HepG2 (cell line): ENCODE data around the gene PAK2. TPM values are rescaled to one million over a fixed set of nuclear protein-coding genes. Genes with fewer than 3 reads are reported as not detected.
"Not testable (repeated sequence)": the region's sequence is repeated elsewhere in the genome, so short reads cannot be mapped to it uniquely, and the experiment has no call there.

Experiments
- ATAC-seq: fragments of 200-7000 bp; cut with Tn5 transposase; 3 replicates; pipeline ENCODE4 v1.9.1; 2020; ENCODE audit warnings: mild to moderate bottlenecking, moderate library complexity
- BruUV-seq: library from RNA; stranded (reverse); fragments of 400-500 nt; replicated peaks from 2 replicates; lab custom pipeline; 2021; lab: Mats Ljungman, UMichigan
- CTCF ChIA-PET: fragments of 300-600 bp; formaldehyde crosslinking; extraction: SDS; loops from one replicate; lab custom pipeline; 2021; ENCODE audit warnings: low total read pairs, inconsistent platforms, low intra/inter-chr PET ratio; lab: Yijun Ruan, JAX
- POLR2A ChIA-PET: fragments of 350-600 bp; sonication (Branson Sonifier 250); formaldehyde crosslinking; loops from one replicate; lab custom pipeline; 2020; ENCODE audit warnings: antibody characterized with exemption, inconsistent platforms; lab: Yijun Ruan, JAX
- DNase-seq: peaks from one replicate; pipeline ENCODE4 v3.0.0-alpha.2; 2015; ENCODE audit warnings: low spot score
- FAIRE-seq: peaks from 3 replicates; lab custom pipeline; 2011; peaks lifted over from hg19 to GRCh38; lab: Jason Lieb, UNC
- H2AFZ ChIP-seq: one replicate; pipeline ENCODE4 v1.6.1; 2011; ENCODE audit warnings: low read length, inconsistent platforms
- H3K27ac ChIP-seq: fragments of 300-600 bp; 3 replicates; pipeline ENCODE4 v1.8.0; 2011; ENCODE audit warnings: mixed run types, mild to moderate bottlenecking, mixed read lengths, low read length, inconsistent platforms; ENCODE audit not compliant: insufficient read depth; ENCODE audit errors: extremely low read length
- H3K27me3 ChIP-seq, 2 experiments: fragments of 200-600 bp in 1 of 2; 2 replicates in 1 of 2; 3 replicates in 1 of 2; pipeline versions ENCODE4 v1.6.0 to v1.8.0; 2011; ENCODE audit warnings: low read length in 2 of 2, mild to moderate bottlenecking in 2 of 2, moderate library complexity in 2 of 2, inconsistent platforms in 1 of 2; ENCODE audit not compliant: insufficient read depth in 2 of 2, control insufficient read depth in 1 of 2
- H3K36me3 ChIP-seq, 2 experiments: fragments of 200-600 bp in 1 of 2; replicated peaks in 1 of 2; 2 replicates in 1 of 2; 3 replicates in 1 of 2; pipeline versions ENCODE4 v1.5.1 to v1.8.0; 2011; ENCODE audit warnings: low read length in 2 of 2, inconsistent platforms in 1 of 2; ENCODE audit not compliant: insufficient read depth in 2 of 2, control insufficient read depth in 1 of 2
- H3K4me1 ChIP-seq: 2 replicates; pipeline ENCODE4 v1.5.1; 2012; ENCODE audit warnings: low read length, inconsistent platforms; ENCODE audit not compliant: insufficient read depth
- H3K4me2 ChIP-seq: 2 replicates; pipeline ENCODE4 v1.6.0; 2011; ENCODE audit warnings: low read depth, low read length, inconsistent platforms
- H3K4me3 ChIP-seq, 3 experiments: fragments of 200-600 bp in 1 of 3; sonication (generic), shearing (Covaris generic) in 1 of 3; replicated peaks in 1 of 3; 2 replicates each; pipeline ENCODE4 v1.5.1; 2011 to 2016; ENCODE audit warnings: low read length in 3 of 3, inconsistent platforms in 2 of 3, low read depth in 2 of 3, mild to moderate bottlenecking in 2 of 3, control low read depth in 1 of 3, mixed read lengths in 1 of 3; ENCODE audit not compliant: insufficient read depth in 1 of 3
- H3K79me2 ChIP-seq: one replicate; pipeline ENCODE4 v1.6.1; 2011; ENCODE audit warnings: low read length, inconsistent platforms; ENCODE audit not compliant: insufficient read depth
- H3K9ac ChIP-seq: 2 replicates; pipeline ENCODE4 v1.6.0; 2011; ENCODE audit warnings: mild to moderate bottlenecking, low read depth, low read length, inconsistent platforms; ENCODE audit not compliant: insufficient read depth
- H3K9me3 ChIP-seq: 2 replicates; pipeline ENCODE4 v1.5.1; 2012; ENCODE audit warnings: mild to moderate bottlenecking, low read length
- H4K20me1 ChIP-seq: 2 replicates; pipeline ENCODE4 v1.6.0; 2011; ENCODE audit warnings: inconsistent platforms, mild to moderate bottlenecking, low read length, moderate library complexity; ENCODE audit not compliant: insufficient read depth
- NR2F2 ChIP-seq: IDR thresholded peaks from 2 replicates; pipeline ENCODE4 v1.6.1; 2012; ENCODE audit warnings: low read depth, inconsistent platforms, borderline replicate concordance
- ZNF121 ChIP-seq: sonication (generic); formaldehyde crosslinking; IDR thresholded peaks from 2 replicates; pipeline ENCODE4 v1.5.0; 2020; ENCODE audit warnings: mild to moderate bottlenecking, missing genetic modification reagents
- ZNF646 ChIP-seq: sonication (generic); formaldehyde crosslinking; IDR thresholded peaks from 2 replicates; pipeline ENCODE4 v1.9.0; 2021; ENCODE audit warnings: mild to moderate bottlenecking, missing genetic modification reagents
- WGBS: methylation state at CpG from one replicate; pipeline ENCODE4 v1.1.6; 2017; ENCODE audit warnings: low lambda C conversion rate; 5-methylcytosine and 5-hydroxymethylcytosine counted together
- in situ Hi-C: cut with HindIII; loops from 2 replicates; pipeline ENCODE4 v1.10.0; 2017; ENCODE audit warnings: low pct_unique_long_range_greater_than_20kb; ENCODE audit not compliant: extremely low pct_ligation_motif_present
- intact Hi-C: fragments of 100-400 bp; cut with micrococcal nuclease; formaldehyde crosslinking; loops from one replicate; pipeline ENCODE4 v1.10.0; 2022; ENCODE audit not compliant: unreplicated experiment
- polyA plus RNA-seq, 8 experiments: library from polyadenylated mRNA; depleted of rRNA in 3 of 8; stranded (reverse) in 7 of 8; unstranded in 1 of 8; fragments of >200 nt; fragmentation: Illumina TruSeq in 4 of 8; extraction: Trizol in 4 of 8; gene quantifications; 2 replicates each; pipeline versions ENCODE4 v1.2.1 to v1.2.3, GENCODE V29; 2011 to 2016; ENCODE audit warnings: low read depth in 4 of 8, missing spikeins in 1 of 8, mixed read lengths in 1 of 8; ENCODE audit not compliant: insufficient read depth in 1 of 8
- total RNA-seq, 5 experiments: library from RNA; depleted of rRNA; stranded (reverse); fragments of >200 nt; fragmentation: Illumina TruSeq; extraction: Trizol; gene quantifications; 2 replicates each; pipeline ENCODE4 v1.2.3, GENCODE V29; 2016; ENCODE audit warnings: low read depth in 1 of 5

The PAK2 gene
- total and polyA plus RNA-seq, 2 of the 13 experiments (the other 11 are each of a cell fraction or from before 2014, with no cell fraction given), result 23.0 to 24.7 TPM

GRCh38 chr3:196717162-196717561 is 22.5 kb upstream of the PAK2 start:
- in situ Hi-C loops, H3K27ac ChIP-seq, CTCF ChIA-PET, intact Hi-C loops, H3K27me3 ChIP-seq, POLR2A ChIA-PET, H3K36me3 ChIP-seq, FAIRE-seq, DNase-seq, H2AFZ ChIP-seq, H3K9me3 ChIP-seq, BruUV-seq, H3K4me3 ChIP-seq, H4K20me1 ChIP-seq, H3K9ac ChIP-seq, H3K4me2 ChIP-seq, ATAC-seq, H3K79me2 ChIP-seq: not testable (repeated sequence)
- TF ChIP-seq ZNF121 (CRISPR knock-in tag), result 0 out of 2 replicates have a peak, but pooled peaks have one; percentile 27
- H3K4me1 ChIP-seq, result peaks cover 28% of the 10 kb centered on the region
- whole genome bisulfite sequencing, result 81% methylated on average over 3 of the region's 3 CpGs

- no peak overlapping the region for H2AFZ ChIP-seq
- no peak overlapping the region for H3K27ac ChIP-seq
- H4K20me1 ChIP-seq, result no peaks in the 10 kb centered on the region
- no peak overlapping the region for H3K4me3 ChIP-seq
- BruUV-seq, result no TSS peak
- ChIA-PET POLR2A (no interaction called here), CTCF (no interaction called here)
- no peak for ATAC-seq
- 0 out of 5 replicates have a peak, but pooled peaks cover 0 to 8% of the 10 kb centered on the region in 2 experiments for H3K36me3 ChIP-seq
- H3K4me1 ChIP-seq, result peaks cover 8% of the 10 kb centered on the region
- H3K79me2 ChIP-seq, result no peaks in the 10 kb centered on the region
- in situ Hi-C loops, result no loop called here
- no peak for FAIRE-seq
- H3K9ac ChIP-seq, result no peak overlapping the region
- no peak for DNase-seq
- intact Hi-C loops, result no loop called here
- no peaks in the 10 kb centered on the region for H3K9me3 ChIP-seq
- H3K27me3 ChIP-seq, result no peaks in the 10 kb centered on the region
- no peak overlapping the region for H3K4me2 ChIP-seq
- 98% methylated on average over 2 of the region's 2 CpGs for WGBS
- TF ChIP-seq NR2F2 (no peak), ZNF646 (CRISPR knock-in tag) (no peak)
Observed at GRCh38 chr3:196721097-196721496, 18.6 kb upstream of the PAK2 start.
